Measurements from ENCODE around the gene SLC2A11. TPM values are rescaled to one million over a fixed set of nuclear protein-coding genes. Genes with fewer than 3 reads are reported as not detected.
A peak's percentile ranks its signal among the peaks of the same experiment; 100 is the strongest.

Gene SLC2A11
- total RNA-seq, 1 donor from 2014 or later, result 18.2 TPM

DNA sequence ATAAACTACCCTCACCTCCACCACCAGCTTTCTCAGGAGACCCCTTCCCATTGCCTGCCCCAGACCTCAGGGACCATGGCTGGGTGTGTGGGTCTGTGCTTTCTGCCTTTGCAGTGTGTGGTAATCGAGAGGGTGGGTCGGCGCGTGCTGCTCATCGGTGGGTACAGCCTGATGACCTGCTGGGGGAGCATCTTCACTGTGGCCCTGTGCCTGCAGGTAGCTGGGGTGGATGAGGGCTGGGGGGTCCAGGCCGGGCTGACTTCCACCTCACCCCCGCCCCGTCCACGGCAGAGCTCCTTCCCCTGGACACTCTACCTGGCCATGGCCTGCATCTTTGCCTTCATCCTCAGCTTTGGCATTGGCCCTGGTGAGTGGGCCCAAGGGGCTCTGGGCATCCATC lies 26.0 kb downstream of the SLC2A11 start:
- no peak overlapping the region for H3K4me3 Mint-ChIP-seq
- peaks cover 5% of the 10 kb centered on the region for H3K4me1 Mint-ChIP-seq
- TF ChIP-seq, protein P1, sequence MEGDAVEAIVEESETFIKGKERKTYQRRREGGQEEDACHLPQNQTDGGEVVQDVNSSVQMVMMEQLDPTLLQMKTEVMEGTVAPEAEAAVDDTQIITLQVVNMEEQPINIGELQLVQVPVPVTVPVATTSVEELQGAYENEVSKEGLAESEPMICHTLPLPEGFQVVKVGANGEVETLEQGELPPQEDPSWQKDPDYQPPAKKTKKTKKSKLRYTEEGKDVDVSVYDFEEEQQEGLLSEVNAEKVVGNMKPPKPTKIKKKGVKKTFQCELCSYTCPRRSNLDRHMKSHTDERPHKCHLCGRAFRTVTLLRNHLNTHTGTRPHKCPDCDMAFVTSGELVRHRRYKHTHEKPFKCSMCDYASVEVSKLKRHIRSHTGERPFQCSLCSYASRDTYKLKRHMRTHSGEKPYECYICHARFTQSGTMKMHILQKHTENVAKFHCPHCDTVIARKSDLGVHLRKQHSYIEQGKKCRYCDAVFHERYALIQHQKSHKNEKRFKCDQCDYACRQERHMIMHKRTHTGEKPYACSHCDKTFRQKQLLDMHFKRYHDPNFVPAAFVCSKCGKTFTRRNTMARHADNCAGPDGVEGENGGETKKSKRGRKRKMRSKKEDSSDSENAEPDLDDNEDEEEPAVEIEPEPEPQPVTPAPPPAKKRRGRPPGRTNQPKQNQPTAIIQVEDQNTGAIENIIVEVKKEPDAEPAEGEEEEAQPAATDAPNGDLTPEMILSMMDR (conservative IDR thresholded peaks at IDR 0.05), result no peak
- H3K36me3 Mint-ChIP-seq (ENCODE audit: low read depth), result peaks cover 2% of the 10 kb centered on the region
- H3K27ac Mint-ChIP-seq (ENCODE audit: unreplicated experiment), result no peak overlapping the region
- DNase-seq (ENCODE audit: low read depth, low spot score), result no peak
- H3K9me3 Mint-ChIP-seq, result no peaks in the 10 kb centered on the region
- no peaks in the 10 kb centered on the region for H3K27me3 Mint-ChIP-seq (ENCODE audit: low read depth)

DNA sequence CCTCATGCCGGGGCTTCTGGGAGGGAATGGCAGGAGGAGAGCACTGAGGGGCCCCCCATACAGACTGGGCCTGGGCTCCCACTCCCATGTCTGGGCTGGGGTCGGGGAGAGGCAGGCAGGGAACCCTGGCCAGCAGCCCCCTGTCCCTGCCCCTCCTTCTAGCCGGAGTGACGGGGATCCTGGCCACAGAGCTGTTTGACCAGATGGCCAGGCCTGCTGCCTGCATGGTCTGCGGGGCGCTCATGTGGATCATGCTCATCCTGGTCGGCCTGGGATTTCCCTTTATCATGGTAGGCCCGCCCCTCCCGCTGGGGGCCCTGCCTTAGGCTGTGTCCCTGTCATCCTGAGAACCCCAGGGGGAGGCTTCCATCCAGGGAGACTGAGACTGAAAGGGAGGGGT lies 26.5 kb downstream of the SLC2A11 start:
- DNase-seq (ENCODE audit: low read depth, low spot score), result no peak
- H3K27ac Mint-ChIP-seq (ENCODE audit: unreplicated experiment), result no peak overlapping the region
- no peak overlapping the region for H3K4me3 Mint-ChIP-seq
- peaks cover 6% of the 10 kb centered on the region for H3K4me1 Mint-ChIP-seq
- H3K36me3 Mint-ChIP-seq (ENCODE audit: low read depth), result peaks cover 2% of the 10 kb centered on the region
- H3K27me3 Mint-ChIP-seq (ENCODE audit: low read depth), result no peaks in the 10 kb centered on the region
- no peaks in the 10 kb centered on the region for H3K9me3 Mint-ChIP-seq
- TF ChIP-seq, protein P1 (conservative IDR thresholded peaks at IDR 0.05), result no peak

DNA sequence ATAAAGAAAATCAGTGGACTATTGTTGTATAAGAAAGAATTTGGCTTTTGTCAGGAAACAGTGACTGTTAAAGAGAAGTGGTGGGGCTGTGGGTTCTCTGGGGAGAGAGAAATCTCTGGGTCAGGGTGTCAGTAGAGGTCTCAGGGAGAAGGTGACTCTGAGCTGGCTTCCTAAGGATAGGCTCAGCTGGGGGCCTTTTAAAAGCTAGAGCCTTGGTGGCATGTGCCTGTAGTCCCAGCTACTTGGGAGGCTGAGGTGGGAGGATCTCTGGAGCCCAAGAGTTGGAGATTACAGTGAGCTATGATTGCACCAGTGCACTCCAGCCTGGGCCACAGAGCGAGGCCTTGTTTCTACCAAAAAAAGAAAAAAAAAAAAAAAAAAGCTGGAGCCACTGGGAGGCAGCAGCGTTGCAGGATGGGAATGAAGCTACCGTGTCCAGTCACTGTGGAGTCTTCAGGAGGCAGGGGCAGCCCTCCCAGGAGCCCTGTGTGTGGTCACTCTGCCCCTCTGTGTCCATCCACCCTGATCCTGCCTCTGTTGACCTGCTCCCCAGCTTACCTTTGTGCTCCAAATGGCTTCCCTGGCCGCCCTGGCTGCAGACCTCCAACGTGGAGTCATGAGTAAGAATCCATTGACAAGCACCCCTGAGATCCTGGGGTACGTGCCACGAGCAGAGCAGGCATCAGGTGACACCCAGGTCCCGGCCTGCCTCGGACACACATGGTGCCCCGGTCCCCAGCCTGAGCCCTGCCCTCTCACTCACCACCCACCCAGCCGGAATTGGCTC lies 31.1 kb downstream of the SLC2A11 start:
- H3K9me3 Mint-ChIP-seq, result peaks cover 12% of the 10 kb centered on the region
- H3K4me1 Mint-ChIP-seq, result peaks cover 17% of the 10 kb centered on the region
- H3K36me3 Mint-ChIP-seq (ENCODE audit: low read depth), result no peaks in the 10 kb centered on the region
- TF ChIP-seq, protein P1 (conservative IDR thresholded peaks at IDR 0.05), result no peak
- no peaks in the 10 kb centered on the region for H3K27me3 Mint-ChIP-seq (ENCODE audit: low read depth)
- H3K4me3 Mint-ChIP-seq, result peak overlapping the region; percentile 38
- DNase-seq (ENCODE audit: low read depth, low spot score), result no peak
- H3K27ac Mint-ChIP-seq (ENCODE audit: unreplicated experiment), result peak overlapping the region; percentile 19

DNA sequence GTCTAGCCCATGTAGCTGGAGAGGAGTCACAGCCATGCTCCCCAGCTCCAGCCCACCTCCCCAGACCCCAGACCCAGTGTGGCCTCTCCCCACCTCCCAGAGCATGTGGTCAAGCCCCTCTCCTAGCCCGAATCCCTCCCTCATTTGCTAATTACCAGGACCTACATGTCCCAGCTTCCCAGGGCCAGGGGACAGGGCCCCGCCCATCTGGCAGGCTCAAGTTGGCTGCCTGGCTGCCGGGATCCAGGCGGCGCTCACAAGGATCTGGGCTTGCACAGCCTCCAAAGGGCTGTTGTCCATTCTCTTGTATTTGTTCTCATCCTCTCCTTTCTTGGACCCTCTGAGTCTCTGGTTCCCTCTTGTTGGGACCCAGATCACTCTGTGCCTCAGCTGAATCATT lies 31.9 kb downstream of the SLC2A11 start:
- peaks cover 20% of the 10 kb centered on the region for H3K4me1 Mint-ChIP-seq
- no peak overlapping the region for H3K4me3 Mint-ChIP-seq
- no peaks in the 10 kb centered on the region for H3K36me3 Mint-ChIP-seq (ENCODE audit: low read depth)
- H3K9me3 Mint-ChIP-seq, result peaks cover 12% of the 10 kb centered on the region
- DNase-seq (ENCODE audit: low read depth, low spot score), result no peak
- TF ChIP-seq, protein P1 (conservative IDR thresholded peaks at IDR 0.05), result no peak
- no peak overlapping the region for H3K27ac Mint-ChIP-seq (ENCODE audit: unreplicated experiment)
- H3K27me3 Mint-ChIP-seq (ENCODE audit: low read depth), result peaks cover 2% of the 10 kb centered on the region

DNA sequence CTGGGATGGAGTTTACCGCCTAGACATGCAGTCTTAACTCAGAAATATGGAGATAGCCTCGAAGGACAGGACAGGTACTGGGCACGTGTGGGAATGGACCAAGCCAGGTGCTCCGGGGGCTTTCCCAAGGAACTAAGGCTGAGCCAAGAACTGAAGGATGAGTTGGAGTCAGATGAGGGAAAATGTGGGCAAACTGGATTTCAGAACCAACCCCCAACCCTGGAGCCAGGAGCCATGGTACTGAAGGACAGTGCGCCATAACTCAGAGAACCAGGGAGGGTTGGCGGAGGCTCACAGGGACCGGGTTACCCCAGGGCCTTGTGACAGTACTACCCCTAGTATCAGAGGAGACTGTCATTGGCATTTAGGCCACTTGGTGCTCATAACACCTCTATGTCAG lies 34.1 kb downstream of the SLC2A11 start:
- H3K27ac Mint-ChIP-seq (ENCODE audit: unreplicated experiment), result no peak overlapping the region
- no peak for DNase-seq (ENCODE audit: low read depth, low spot score)
- peaks cover 12% of the 10 kb centered on the region for H3K9me3 Mint-ChIP-seq
- H3K4me1 Mint-ChIP-seq, result peaks cover 32% of the 10 kb centered on the region
- peaks cover 3% of the 10 kb centered on the region for H3K36me3 Mint-ChIP-seq (ENCODE audit: low read depth)
- peaks cover 5% of the 10 kb centered on the region for H3K27me3 Mint-ChIP-seq (ENCODE audit: low read depth)
- TF ChIP-seq, protein P1 (conservative IDR thresholded peaks at IDR 0.05), result no peak
- H3K4me3 Mint-ChIP-seq, result peak overlapping the region; percentile 74
